Esophagus squamous epithelium (tissue), 4 donors: ENCODE results near the gene STX1B.

Experiments used
- POLR2A ChIP-seq, 4 donors: fragments of 450-650 bp; IDR thresholded peaks; one replicate each; pipeline ENCODE4 v1.6.1; 2017; ENCODE audit warnings: antibody characterized with exemption in 4 of 4, mild to moderate bottlenecking in 4 of 4, moderate library complexity in 3 of 4
- TF ChIP-seq, protein P1 (sequence below), 6 experiments: fragments of 450-650 bp in 4 of 6; fragments of 200-600 bp in 2 of 6; sonication (generic) in 2 of 6; IDR thresholded peaks; one replicate each; pipeline ENCODE4 v1.5.1; 2016 to 2019; ENCODE audit warnings: antibody characterized with exemption in 6 of 6, mild to moderate bottlenecking in 4 of 6, moderate library complexity in 4 of 6

DNA sequence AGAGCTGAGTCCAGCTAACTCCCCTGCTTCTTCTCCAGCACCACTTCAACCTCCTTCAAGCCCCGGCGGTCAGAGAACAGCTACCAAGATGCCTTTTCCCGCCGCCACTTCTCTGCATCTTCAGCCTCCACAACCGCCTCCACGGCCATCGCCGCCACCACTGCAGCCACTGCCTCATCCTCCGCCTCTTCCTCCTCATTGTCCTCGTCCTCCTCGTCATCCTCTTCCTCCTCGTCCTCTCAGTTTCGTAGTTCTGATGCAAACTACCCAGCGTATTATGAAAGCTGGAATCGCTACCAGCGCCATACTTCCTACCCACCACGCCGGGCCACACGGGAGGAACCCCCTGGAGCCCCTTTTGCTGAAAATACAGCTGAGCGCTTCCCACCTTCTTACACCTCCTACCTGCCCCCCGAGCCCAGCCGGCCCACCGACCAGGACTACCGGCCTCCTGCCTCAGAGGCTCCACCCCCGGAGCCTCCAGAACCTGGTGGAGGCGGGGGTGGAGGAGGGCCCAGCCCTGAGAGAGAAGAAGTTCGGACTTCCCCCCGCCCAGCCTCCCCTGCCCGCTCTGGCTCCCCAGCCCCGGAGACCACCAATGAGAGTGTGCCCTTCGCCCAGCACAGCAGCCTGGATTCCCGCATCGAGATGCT is 45.7 kb downstream of the STX1B start:
- no peak for TF ChIP-seq POLR2A (IDR thresholded peaks at IDR 0.05)
- TF ChIP-seq, protein P1, sequence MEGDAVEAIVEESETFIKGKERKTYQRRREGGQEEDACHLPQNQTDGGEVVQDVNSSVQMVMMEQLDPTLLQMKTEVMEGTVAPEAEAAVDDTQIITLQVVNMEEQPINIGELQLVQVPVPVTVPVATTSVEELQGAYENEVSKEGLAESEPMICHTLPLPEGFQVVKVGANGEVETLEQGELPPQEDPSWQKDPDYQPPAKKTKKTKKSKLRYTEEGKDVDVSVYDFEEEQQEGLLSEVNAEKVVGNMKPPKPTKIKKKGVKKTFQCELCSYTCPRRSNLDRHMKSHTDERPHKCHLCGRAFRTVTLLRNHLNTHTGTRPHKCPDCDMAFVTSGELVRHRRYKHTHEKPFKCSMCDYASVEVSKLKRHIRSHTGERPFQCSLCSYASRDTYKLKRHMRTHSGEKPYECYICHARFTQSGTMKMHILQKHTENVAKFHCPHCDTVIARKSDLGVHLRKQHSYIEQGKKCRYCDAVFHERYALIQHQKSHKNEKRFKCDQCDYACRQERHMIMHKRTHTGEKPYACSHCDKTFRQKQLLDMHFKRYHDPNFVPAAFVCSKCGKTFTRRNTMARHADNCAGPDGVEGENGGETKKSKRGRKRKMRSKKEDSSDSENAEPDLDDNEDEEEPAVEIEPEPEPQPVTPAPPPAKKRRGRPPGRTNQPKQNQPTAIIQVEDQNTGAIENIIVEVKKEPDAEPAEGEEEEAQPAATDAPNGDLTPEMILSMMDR (IDR thresholded peaks at IDR 0.05): no peak
